ENCODE measurements around the gene IDH3B.

DNA sequence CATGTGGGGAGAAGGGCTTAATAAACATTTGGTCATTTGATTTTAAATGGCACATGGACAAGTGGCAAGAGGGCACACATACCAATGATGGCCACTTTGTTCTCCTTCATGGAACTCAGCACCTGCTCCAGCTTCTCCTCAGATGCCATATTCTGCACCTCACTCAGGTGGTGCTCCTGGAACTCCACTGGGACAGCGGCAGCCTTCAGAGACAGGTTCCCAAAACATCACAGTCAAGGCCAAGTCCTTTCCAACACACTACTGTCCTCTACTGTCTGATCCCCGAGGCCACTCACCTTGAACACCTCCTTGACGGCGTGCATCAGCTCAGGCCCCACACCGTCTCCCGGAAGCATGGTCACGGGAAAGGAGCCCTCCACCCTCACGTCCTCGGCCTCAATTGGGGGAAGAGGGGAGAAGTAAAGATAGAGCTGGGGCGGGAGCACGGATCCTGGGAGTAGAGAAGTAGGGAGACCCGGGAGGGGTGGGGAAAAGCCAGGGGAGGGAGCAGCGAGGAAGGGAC is 591 bp downstream of the IDH3B start:
- TF ChIP-seq, protein P1, sequence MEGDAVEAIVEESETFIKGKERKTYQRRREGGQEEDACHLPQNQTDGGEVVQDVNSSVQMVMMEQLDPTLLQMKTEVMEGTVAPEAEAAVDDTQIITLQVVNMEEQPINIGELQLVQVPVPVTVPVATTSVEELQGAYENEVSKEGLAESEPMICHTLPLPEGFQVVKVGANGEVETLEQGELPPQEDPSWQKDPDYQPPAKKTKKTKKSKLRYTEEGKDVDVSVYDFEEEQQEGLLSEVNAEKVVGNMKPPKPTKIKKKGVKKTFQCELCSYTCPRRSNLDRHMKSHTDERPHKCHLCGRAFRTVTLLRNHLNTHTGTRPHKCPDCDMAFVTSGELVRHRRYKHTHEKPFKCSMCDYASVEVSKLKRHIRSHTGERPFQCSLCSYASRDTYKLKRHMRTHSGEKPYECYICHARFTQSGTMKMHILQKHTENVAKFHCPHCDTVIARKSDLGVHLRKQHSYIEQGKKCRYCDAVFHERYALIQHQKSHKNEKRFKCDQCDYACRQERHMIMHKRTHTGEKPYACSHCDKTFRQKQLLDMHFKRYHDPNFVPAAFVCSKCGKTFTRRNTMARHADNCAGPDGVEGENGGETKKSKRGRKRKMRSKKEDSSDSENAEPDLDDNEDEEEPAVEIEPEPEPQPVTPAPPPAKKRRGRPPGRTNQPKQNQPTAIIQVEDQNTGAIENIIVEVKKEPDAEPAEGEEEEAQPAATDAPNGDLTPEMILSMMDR (IDR thresholded peaks at IDR 0.05; ENCODE audit: low read depth, low read length): no peak
- TF ChIP-seq, protein P2, sequence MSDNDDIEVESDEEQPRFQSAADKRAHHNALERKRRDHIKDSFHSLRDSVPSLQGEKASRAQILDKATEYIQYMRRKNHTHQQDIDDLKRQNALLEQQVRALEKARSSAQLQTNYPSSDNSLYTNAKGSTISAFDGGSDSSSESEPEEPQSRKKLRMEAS (IDR thresholded peaks at IDR 0.05; ENCODE audit: low read depth, low read length): no peak
- no peak for TF ChIP-seq POLR2A (IDR thresholded peaks at IDR 0.05; ENCODE audit: extremely low read depth, insufficient read length)
